Tibial nerve (tissue), 4 donors: Measurements from ENCODE around the gene ZNF410. TPM values are rescaled to one million over a fixed set of nuclear protein-coding genes. Genes with fewer than 3 reads are reported as not detected.
"Not testable (repeated sequence)": the region's sequence is repeated elsewhere in the genome, so short reads cannot be mapped to it uniquely, and the experiment has no call there.

Source experiments
- DNase-seq, 2 donors: peaks; one replicate each; pipeline ENCODE4 v3.0.0-alpha.2; 2019; ENCODE audit warnings: low spot score in 2 of 2
- H3K27ac ChIP-seq, 4 donors: fragments of 200-600 bp; sonication (generic) in 3 of 4; one replicate each; pipeline ENCODE4 v1.5.1; 2017 to 2019; ENCODE audit warnings: mild to moderate bottlenecking in 1 of 4
- H3K27me3 ChIP-seq, 2 donors: fragments of 200-600 bp; sonication (generic) in 1 of 2; one replicate each; pipeline versions ENCODE4 v1.5.1 to v1.6.0; 2017 to 2019
- H3K36me3 ChIP-seq, 3 donors: fragments of 200-600 bp; sonication (generic); one replicate each; pipeline ENCODE4 v1.5.1; 2018 to 2019
- H3K4me1 ChIP-seq, 4 donors: fragments of 200-600 bp; sonication (generic) in 3 of 4; one replicate each; pipeline ENCODE4 v1.5.1; 2017 to 2019
- H3K4me3 ChIP-seq, 4 donors: fragments of 200-600 bp; sonication (generic) in 3 of 4; one replicate each; pipeline ENCODE4 v1.5.1; 2017 to 2019; ENCODE audit warnings: mild to moderate bottlenecking in 1 of 4, moderate library complexity in 1 of 4
- H3K9me3 ChIP-seq, 4 donors: fragments of 200-600 bp; sonication (generic) in 3 of 4; one replicate each; pipeline ENCODE4 v1.5.1; 2017 to 2019
- CTCF ChIP-seq, 5 experiments: fragments of 200-600 bp in 3 of 5; fragments of 450-650 bp in 2 of 5; sonication (generic) in 3 of 5; IDR thresholded peaks; one replicate each; pipeline ENCODE4 v1.5.1; 2016 to 2019; ENCODE audit warnings: antibody characterized with exemption in 5 of 5, mild to moderate bottlenecking in 3 of 5, moderate library complexity in 2 of 5
- EP300 ChIP-seq, 2 donors: sonication (generic); formaldehyde crosslinking; IDR thresholded peaks; one replicate each; pipeline ENCODE4 v1.6.1; 2017; ENCODE audit warnings: antibody characterized with exemption in 2 of 2, mild to moderate bottlenecking in 1 of 2
- POLR2A ChIP-seq, 2 donors: fragments of 450-650 bp; IDR thresholded peaks; one replicate each; pipeline ENCODE4 v1.6.1; 2017; ENCODE audit warnings: antibody characterized with exemption in 2 of 2, mild to moderate bottlenecking in 2 of 2, moderate library complexity in 2 of 2
- WGBS, 2 donors: methylation state at CpG; one replicate each; pipeline ENCODE4 v1.1.5; 2018; 5-methylcytosine and 5-hydroxymethylcytosine counted together
- total RNA-seq, 4 donors: library from RNA; depleted of rRNA; stranded (reverse); fragments of >200 nt; gene quantifications; one replicate each; pipeline ENCODE4 v1.1.0, GENCODE V29; 2016

Gene ZNF410
- total RNA-seq, 4 donors from 2014 or later = 42.0 to 49.8 (median 46.8) TPM

- Histone ChIP-seq H3K4me1 (no peaks in the 10 kb centered on the region), H3K27ac (no peak overlapping the region), H3K36me3 (peaks cover 0 to 56% (median 0%) of the 10 kb centered on the region in 3 donors), H3K4me3 (no peak overlapping the region), H3K27me3 (no peaks in the 10 kb centered on the region), H3K9me3 (no peaks in the 10 kb centered on the region)
- DNase-seq = no peak
- WGBS, 2 donors = 93 to 94% methylated on average over 8 of the region's 8 CpGs
- TF ChIP-seq EP300 (IDR thresholded peaks at IDR 0.05) = no peak
- TF ChIP-seq POLR2A (IDR thresholded peaks at IDR 0.05) = no peak
Measured at GRCh38 chr14:73862480-73862879, 24.2 kb upstream of the ZNF410 start.

- 85 to 93% methylated on average over 2 of the region's 2 CpGs for WGBS, 2 donors
- Histone ChIP-seq H3K27me3 (no peaks in the 10 kb centered on the region), H3K27ac (no peak overlapping the region), H3K4me3 (no peak overlapping the region), H3K9me3 (no peaks in the 10 kb centered on the region), H3K4me1 (no peaks in the 10 kb centered on the region), H3K36me3 (peaks cover 0 to 59% (median 0%) of the 10 kb centered on the region in 3 donors)
- DNase-seq = no peak
- no peak for TF ChIP-seq POLR2A (IDR thresholded peaks at IDR 0.05)
- no peak for TF ChIP-seq EP300 (IDR thresholded peaks at IDR 0.05)
Measured at GRCh38 chr14:73863209-73863608, 23.4 kb upstream of the ZNF410 start.

- Histone ChIP-seq H3K9me3 (no peaks in the 10 kb centered on the region), H3K4me1 (no peaks in the 10 kb centered on the region), H3K27ac (no peak overlapping the region), H3K36me3 (peaks cover 0 to 55% (median 0%) of the 10 kb centered on the region in 3 donors), H3K27me3 (no peaks in the 10 kb centered on the region), H3K4me3 (no peak overlapping the region)
- DNase-seq = no peak
- 90 to 92% methylated on average over 8 of the region's 8 CpGs for WGBS, 2 donors
- TF ChIP-seq CTCF (IDR thresholded peaks at IDR 0.05) (no peak), EP300 (IDR thresholded peaks at IDR 0.05) (no peak), POLR2A (IDR thresholded peaks at IDR 0.05) (no peak)
Measured at GRCh38 chr14:73865534-73866113, 21.0 kb upstream of the ZNF410 start.

GRCh38 chr14:73869754-73870153, 16.9 kb upstream of the ZNF410 start:
- not testable (repeated sequence) for H3K27ac ChIP-seq, H3K27me3 ChIP-seq, H3K4me1 ChIP-seq, H3K4me3 ChIP-seq, H3K9me3 ChIP-seq, DNase-seq
- WGBS, 2 donors = 91 to 93% methylated on average over 11 of the region's 11 CpGs
- peaks cover 0 to 22% (median 0%) of the 10 kb centered on the region in 3 donors for H3K36me3 ChIP-seq

- no peaks in the 10 kb centered on the region for H3K27me3 ChIP-seq
- no peaks in the 10 kb centered on the region for H3K4me1 ChIP-seq
- H3K27ac ChIP-seq = no peak overlapping the region
- TF ChIP-seq EP300 (IDR thresholded peaks at IDR 0.05) = no peak
- no peak for TF ChIP-seq CTCF (IDR thresholded peaks at IDR 0.05)
- TF ChIP-seq POLR2A (IDR thresholded peaks at IDR 0.05) = no peak
- H3K4me3 ChIP-seq = no peak overlapping the region
- WGBS, 2 donors = 95 to 100% methylated on average over 2 of the region's 2 CpGs
- no peaks in the 10 kb centered on the region for H3K9me3 ChIP-seq
- peaks cover 0 to 20% (median 0%) of the 10 kb centered on the region in 3 donors for H3K36me3 ChIP-seq
- no peak for DNase-seq
Measured at GRCh38 chr14:73870525-73871235, 16.0 kb upstream of the ZNF410 start.

- TF ChIP-seq EP300 (IDR thresholded peaks at IDR 0.05) (no peak), POLR2A (IDR thresholded peaks at IDR 0.05) (no peak), CTCF (IDR thresholded peaks at IDR 0.05) (no peak)
- Histone ChIP-seq H3K9me3 (no peaks in the 10 kb centered on the region), H3K27me3 (no peaks in the 10 kb centered on the region), H3K27ac (no peak overlapping the region), H3K4me1 (no peaks in the 10 kb centered on the region), H3K4me3 (no peak overlapping the region), H3K36me3 (peaks cover 0 to 17% (median 0%) of the 10 kb centered on the region in 3 donors)
- WGBS, 2 donors = 79 to 87% methylated on average over 3 of the region's 3 CpGs
- DNase-seq = no peak
Measured at GRCh38 chr14:73873660-73874059, 13.0 kb upstream of the ZNF410 start.
